HCT116 (cell line): ENCODE data around the gene GFY. TPM values are rescaled to one million over a fixed set of nuclear protein-coding genes. Genes with fewer than 3 reads are reported as not detected.
A peak's percentile ranks its signal among the peaks of the same experiment; 100 is the strongest.

Experiments
- ATAC-seq: fragments of 200-7000 bp; cut with Tn5 transposase; 2 replicates; pipeline ENCODE4 v1.9.1; 2020; ENCODE audit warnings: mild to moderate bottlenecking, moderate library complexity
- BruUV-seq: library from RNA; stranded (reverse); fragments of 400-500 nt; replicated peaks from 2 replicates; lab custom pipeline; 2021; lab: Mats Ljungman, UMichigan
- CTCF ChIA-PET: fragments of 300-600 bp; sonication (Branson Sonifier 250); formaldehyde crosslinking; loops from one replicate; lab custom pipeline; 2021; ENCODE audit warnings: antibody characterized with exemption; lab: Charles Lee
- POLR2A ChIA-PET: fragments of 300-600, 350-600 bp; sonication (Branson Sonifier 250); formaldehyde crosslinking; loops from one replicate; lab custom pipeline; 2021; ENCODE audit warnings: antibody characterized with exemption; lab: Charles Lee
- RAD21 ChIA-PET, 2 experiments: fragments of 300-600 bp; sonication (Branson Sonifier 250); formaldehyde crosslinking; loops; one replicate each; lab custom pipeline; 2023; ENCODE audit warnings: low total read pairs in 2 of 2; ENCODE audit not compliant: uncharacterized antibody in 2 of 2, unreplicated experiment in 2 of 2, low non-redundant PET in 1 of 2; lab: Charles Lee
- DNase-seq: peaks from one replicate; pipeline ENCODE4 v3.0.0-alpha.2; 2010; ENCODE audit warnings: low read depth, low spot score
- H2AFZ ChIP-seq: fragments of 200-600 bp; shearing (Covaris generic), sonication (generic); 2 replicates; pipeline ENCODE4 v1.6.1; 2017; ENCODE audit warnings: low read depth, mixed run types, mixed read lengths, antibody characterized with exemption, low read length; ENCODE audit not compliant: poor library complexity, severe bottlenecking
- H3K27ac ChIP-seq: 2 replicates; pipeline ENCODE4 v1.5.1; 2012; ENCODE audit warnings: low read depth, low read length
- H3K27me3 ChIP-seq: fragments of 200-600 bp; sonication (generic); 2 replicates; pipeline ENCODE4 v1.6.1; 2016; ENCODE audit warnings: mixed run types, low read length, mixed read lengths; ENCODE audit not compliant: insufficient read depth
- H3K36me3 ChIP-seq, 2 experiments: fragments of 200-500 bp in 1 of 2; fragments of 200-600 bp in 1 of 2; sonication (Bioruptor generic) in 1 of 2; sonication (generic) in 1 of 2; 2 replicates each; pipeline versions ENCODE4 v1.5.1 to v1.6.1; 2014 to 2016; ENCODE audit warnings: low read length in 2 of 2, inconsistent platforms in 1 of 2, mixed read lengths in 1 of 2, mixed run types in 1 of 2; ENCODE audit not compliant: insufficient read depth in 2 of 2, control insufficient read depth in 1 of 2
- H3K4me1 ChIP-seq, 2 experiments: fragments of 200-600 bp in 1 of 2; sonication (generic) in 1 of 2; 2 replicates each; pipeline versions ENCODE4 v1.5.1 to v1.6.1; 2012 to 2017; ENCODE audit warnings: low read length in 2 of 2, inconsistent platforms in 1 of 2, mild to moderate bottlenecking in 1 of 2, mixed read lengths in 1 of 2, mixed run types in 1 of 2, moderate library complexity in 1 of 2; ENCODE audit not compliant: insufficient read depth in 2 of 2, control insufficient read depth in 1 of 2
- H3K4me2 ChIP-seq: fragments of 200-600 bp; sonication (generic); 2 replicates; pipeline ENCODE4 v1.6.1; 2017; ENCODE audit warnings: mixed run types, low read length, mixed read lengths
- H3K4me3 ChIP-seq, 2 experiments: fragments of 200-600 bp in 1 of 2; sonication (generic) in 1 of 2; replicated peaks in 1 of 2; 2 replicates each; pipeline ENCODE4 v1.5.1; 2011 to 2016; ENCODE audit warnings: low read length in 2 of 2, control low read depth in 1 of 2, low read depth in 1 of 2, mild to moderate bottlenecking in 1 of 2, mixed read lengths in 1 of 2, mixed run types in 1 of 2
- H3K79me2 ChIP-seq: fragments of 200-600 bp; sonication (generic); 2 replicates; pipeline ENCODE4 v1.6.1; 2017; ENCODE audit warnings: mild to moderate bottlenecking, mixed run types, low read length, moderate library complexity, mixed read lengths; ENCODE audit not compliant: insufficient read depth
- H3K9ac ChIP-seq: fragments of 200-600 bp; sonication (generic); 2 replicates; pipeline ENCODE4 v1.6.1; 2016; ENCODE audit warnings: low read length, mixed read lengths
- H3K9me2 ChIP-seq: fragments of 200-600 bp; sonication (generic), shearing (Covaris generic); 2 replicates; pipeline ENCODE4 v1.6.1; 2017; ENCODE audit warnings: mixed run types, mild to moderate bottlenecking, moderate library complexity; ENCODE audit not compliant: insufficient read depth
- H3K9me3 ChIP-seq, 2 experiments: fragments of 200-500 bp in 1 of 2; fragments of 200-600 bp in 1 of 2; sonication (Bioruptor generic) in 1 of 2; sonication (generic) in 1 of 2; 2 replicates each; pipeline ENCODE4 v1.6.1; 2014 to 2017; ENCODE audit warnings: low read length in 2 of 2, mixed read lengths in 2 of 2, inconsistent platforms in 1 of 2, low read depth in 1 of 2, mild to moderate bottlenecking in 1 of 2, mixed run types in 1 of 2, moderate library complexity in 1 of 2; ENCODE audit not compliant: control insufficient read depth in 1 of 2, insufficient read depth in 1 of 2
- H4K20me1 ChIP-seq: fragments of 200-600 bp; sonication (generic), shearing (Covaris generic); 2 replicates; pipeline ENCODE4 v1.6.1; 2017; ENCODE audit warnings: mixed run types, mild to moderate bottlenecking, moderate library complexity; ENCODE audit not compliant: insufficient read depth
- POLR2AphosphoS5 ChIP-seq: IDR thresholded peaks from 2 replicates; pipeline ENCODE4 v1.6.1; 2011; ENCODE audit warnings: mild to moderate bottlenecking, low read depth, low read length, moderate library complexity
- SRF ChIP-seq: IDR thresholded peaks from 2 replicates; pipeline ENCODE4 v1.6.1; 2012; ENCODE audit warnings: low read depth
- intact Hi-C: fragments of 100-400 bp; cut with micrococcal nuclease; formaldehyde crosslinking; loops from 2 replicates; pipeline ENCODE4 v1.10.0; 2022
- total RNA-seq: library from RNA; stranded (reverse); gene quantifications from one replicate; pipeline ENCODE4 v1.2.1, GENCODE V29; 2021; ENCODE audit not compliant: unreplicated experiment
- TF ChIP-seq, protein P1 (sequence below): IDR thresholded peaks from 2 replicates; pipeline ENCODE4 v1.6.1; 2012; ENCODE audit warnings: low read depth

The GFY gene
- total RNA-seq, 1 experiment from 2014 or later, result 2.6 TPM

DNA sequence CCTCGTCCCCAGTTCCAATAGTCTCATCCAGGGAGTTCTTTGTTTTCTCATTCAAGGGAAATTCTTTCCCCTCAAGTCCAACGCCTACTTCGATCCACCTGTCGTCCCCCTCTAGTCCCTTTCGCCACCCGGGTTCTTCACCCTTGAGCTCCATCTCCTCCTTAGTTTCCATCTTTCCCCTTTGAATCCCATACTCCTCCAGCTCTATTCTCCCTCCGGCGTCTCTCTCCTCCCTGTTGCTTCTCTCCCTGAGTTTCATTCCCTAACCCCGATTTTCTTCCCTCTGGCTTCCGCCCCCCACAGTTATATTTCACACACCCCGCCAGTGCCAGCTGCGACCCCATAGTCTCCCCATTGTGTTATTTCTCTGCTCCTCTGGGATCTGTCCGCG is 16.8 kb downstream of the GFY start:
- BruUV-seq, result no TSS peak
- Histone ChIP-seq H3K27me3 (peaks cover 21% of the 10 kb centered on the region), H3K4me3 (peak overlapping the region in 1 of 2 experiments; percentile 80; a peak in 2 of 4 replicates)

More for the DNA sequence above, 16.8 kb downstream of the GFY start:
- Histone ChIP-seq H4K20me1 (no peaks in the 10 kb centered on the region), H3K4me1 (peaks cover 7 to 31% of the 10 kb centered on the region in 2 experiments; a peak in 3 of 4 replicates), H3K9ac (peak overlapping the region; percentile 86; the same call in 1 of the 2 replicates), H3K36me3 (peaks cover 4 to 5% of the 10 kb centered on the region in 2 experiments; a peak in 2 of 4 replicates), H2AFZ (peak overlapping the region; percentile 68), H3K79me2 (no peaks in the 10 kb centered on the region), H3K4me2 (peak overlapping the region; percentile 98), H3K9me3 (no peaks in the 10 kb centered on the region), H3K9me2 (no peaks in the 10 kb centered on the region), H3K27ac (peak overlapping the region; percentile 92; the same call in 1 of the 2 replicates)
- DNase-seq (no peak), ATAC-seq (no peak)
- ChIA-PET CTCF (interaction anchor here (0.6 to 1.5 kb wide), 4 partner anchors 10 to 80 kb away, joined by 3 to 9 read pairs (median 3); partner anchors contain the start of genes PIH1D1 and TEAD2), RAD21 (interaction anchor here in 1 of 2 experiments (1.1 kb wide), 1 partner anchor 16 kb away, joined by 3 read pairs; no protein-coding TSS in a partner anchor), POLR2A (interaction anchor here (1.2 kb wide), 1 partner anchor 38 kb away, joined by 3 read pairs; no protein-coding TSS in a partner anchor)
- intact Hi-C loops, result loop anchor here (2.0 kb wide), 1 partner anchor 217 kb away; no protein-coding TSS in a partner anchor
- no peak for TF ChIP-seq POLR2AphosphoS5
- TF ChIP-seq SRF, result no peak
- TF ChIP-seq, protein P1, sequence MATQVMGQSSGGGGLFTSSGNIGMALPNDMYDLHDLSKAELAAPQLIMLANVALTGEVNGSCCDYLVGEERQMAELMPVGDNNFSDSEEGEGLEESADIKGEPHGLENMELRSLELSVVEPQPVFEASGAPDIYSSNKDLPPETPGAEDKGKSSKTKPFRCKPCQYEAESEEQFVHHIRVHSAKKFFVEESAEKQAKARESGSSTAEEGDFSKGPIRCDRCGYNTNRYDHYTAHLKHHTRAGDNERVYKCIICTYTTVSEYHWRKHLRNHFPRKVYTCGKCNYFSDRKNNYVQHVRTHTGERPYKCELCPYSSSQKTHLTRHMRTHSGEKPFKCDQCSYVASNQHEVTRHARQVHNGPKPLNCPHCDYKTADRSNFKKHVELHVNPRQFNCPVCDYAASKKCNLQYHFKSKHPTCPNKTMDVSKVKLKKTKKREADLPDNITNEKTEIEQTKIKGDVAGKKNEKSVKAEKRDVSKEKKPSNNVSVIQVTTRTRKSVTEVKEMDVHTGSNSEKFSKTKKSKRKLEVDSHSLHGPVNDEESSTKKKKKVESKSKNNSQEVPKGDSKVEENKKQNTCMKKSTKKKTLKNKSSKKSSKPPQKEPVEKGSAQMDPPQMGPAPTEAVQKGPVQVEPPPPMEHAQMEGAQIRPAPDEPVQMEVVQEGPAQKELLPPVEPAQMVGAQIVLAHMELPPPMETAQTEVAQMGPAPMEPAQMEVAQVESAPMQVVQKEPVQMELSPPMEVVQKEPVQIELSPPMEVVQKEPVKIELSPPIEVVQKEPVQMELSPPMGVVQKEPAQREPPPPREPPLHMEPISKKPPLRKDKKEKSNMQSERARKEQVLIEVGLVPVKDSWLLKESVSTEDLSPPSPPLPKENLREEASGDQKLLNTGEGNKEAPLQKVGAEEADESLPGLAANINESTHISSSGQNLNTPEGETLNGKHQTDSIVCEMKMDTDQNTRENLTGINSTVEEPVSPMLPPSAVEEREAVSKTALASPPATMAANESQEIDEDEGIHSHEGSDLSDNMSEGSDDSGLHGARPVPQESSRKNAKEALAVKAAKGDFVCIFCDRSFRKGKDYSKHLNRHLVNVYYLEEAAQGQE, result no peak
